ENCODE results near the gene NQO2. TPM values are rescaled to one million over a fixed set of nuclear protein-coding genes. Genes with fewer than 3 reads are reported as not detected.

NQO2 gene
- polyA plus RNA-seq, 1 of the 3 experiments (the other 2 are of a cell fraction), result 19.2 TPM

DNA sequence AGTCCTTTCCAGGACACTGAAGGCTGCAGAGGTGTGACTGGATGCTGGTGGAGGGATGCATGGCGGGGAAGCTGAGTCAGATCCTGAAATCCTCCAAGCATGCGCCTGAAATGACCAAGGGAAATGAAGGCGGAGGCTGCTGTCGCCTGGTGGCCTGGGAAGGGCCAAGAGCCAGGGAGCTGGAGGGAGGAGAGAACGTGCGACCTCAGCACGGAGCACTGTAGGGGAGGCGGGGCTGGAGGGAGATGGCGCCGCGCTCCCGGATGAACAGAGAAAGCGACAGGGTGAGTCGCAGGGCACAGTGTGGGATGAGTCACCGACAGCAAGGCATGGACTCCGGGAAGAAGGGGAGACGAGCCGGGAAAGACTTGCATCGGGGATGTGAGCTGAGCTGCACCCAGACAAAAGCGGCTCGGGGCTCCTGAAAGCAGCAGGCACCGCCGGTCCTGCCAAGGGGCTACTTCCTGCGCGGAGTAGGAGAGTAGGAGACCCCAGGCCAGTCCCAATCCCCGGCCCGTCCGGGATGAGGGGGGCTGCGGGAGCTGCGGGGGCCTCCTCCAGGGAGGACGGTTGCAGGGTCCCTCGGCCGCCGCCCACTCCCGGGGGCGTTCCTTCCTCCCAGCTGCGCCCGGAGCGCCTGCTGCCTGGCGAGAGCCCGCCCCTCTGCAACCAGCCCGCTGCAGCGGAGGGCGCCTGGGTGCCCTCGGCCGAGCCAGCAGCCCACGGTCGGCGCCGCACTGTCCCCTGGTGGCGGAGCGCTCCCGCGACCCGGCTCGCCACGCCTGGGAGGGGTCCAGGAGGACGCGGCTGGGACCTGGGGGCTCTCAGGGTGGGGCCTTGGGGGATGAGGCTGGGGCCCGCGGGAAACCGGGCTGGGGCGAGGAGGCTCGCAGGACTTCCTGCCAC lies 11.0 kb upstream of the NQO2 start:
- H3F3A ChIP-seq (replicated peaks; ENCODE audit: insufficient read depth), result peaks cover 29% of the 10 kb centered on the region
- H3K9me2 ChIP-seq, result no peaks in the 10 kb centered on the region
- H3K36me3 ChIP-seq (replicated peaks in 1 of 2; ENCODE audit: control insufficient read depth in 1 of 2, insufficient read depth in 2 of 2, low read length in 1 of 2), result no peaks in the 10 kb centered on the region
- peak; percentile 91 for DNase-seq
- H2AFZ ChIP-seq (ENCODE audit: low read depth), result peak overlapping the region; percentile 86
- no peaks in the 10 kb centered on the region for H3K9me3 ChIP-seq
- ChIA-PET CTCF (interaction anchor here (0.6 to 5.1 kb wide), 36 partner anchors 9 to 250 kb away, joined by 3 to 88 read pairs (median 4); partner anchors contain the start of genes SERPINB1 and SERPINB6), POLR2A (interaction anchor here (0.6 to 4.5 kb wide), 15 partner anchors 9 to 1178 kb away, joined by 3 to 38 read pairs (median 4); partner anchors contain the start of genes NQO2, RIPK1, SERPINB1 and SERPINB6)
- 0% methylated on average over 30 of the region's 64 CpGs for WGBS (ENCODE audit: low lambda C conversion rate)
- peak overlapping the region; percentile 98 for H3K9ac ChIP-seq
- H3K4me1 ChIP-seq (ENCODE audit: control insufficient read depth in 1 of 2, insufficient read depth in 2 of 2, low read depth in 1 of 2, low read length in 1 of 2), result peaks cover 18 to 19% of the 10 kb centered on the region in 2 experiments
- no peaks in the 10 kb centered on the region for H4K20me1 ChIP-seq (ENCODE audit: insufficient read depth)
- peak overlapping the region; percentile 98 to 99 for H3K27ac ChIP-seq (ENCODE audit: low read depth in 2 of 2, low read length in 1 of 2)
- H3K27me3 ChIP-seq (ENCODE audit: insufficient read depth), result no peaks in the 10 kb centered on the region
- H3K4me2 ChIP-seq, result peak overlapping the region; percentile 90
- peak overlapping the region; percentile 66 to 81 for H3K4me3 ChIP-seq (ENCODE audit: low read depth in 2 of 2, low read length in 1 of 2)
- peaks cover 5% of the 10 kb centered on the region; the same call in 1 of the 2 replicates for H3K79me2 ChIP-seq (ENCODE audit: insufficient read depth)
- TF ChIP-seq EZH2phosphoT487 (IDR thresholded peaks at IDR 0.05; ENCODE audit: borderline replicate concordance, low read depth) (no peak), CHD2 (IDR thresholded peaks at IDR 0.05; ENCODE audit: low read length, partially characterized antibody) (peak; percentile 42), GABPA (IDR thresholded peaks at IDR 0.05; ENCODE audit: low read depth) (no peak), NRF1 (IDR thresholded peaks at IDR 0.05; ENCODE audit: low read depth, low read length) (peak; percentile 56; the same call in 1 of the 2 replicates), YY1 (IDR thresholded peaks at IDR 0.05; ENCODE audit: low read depth) (peak; percentile 84), RXRA (IDR thresholded peaks at IDR 0.05; ENCODE audit: borderline replicate concordance, low read depth) (peak; percentile 51; the same call in 1 of the 2 replicates), ELF1 (IDR thresholded peaks at IDR 0.05) (no peak), MEF2A (IDR thresholded peaks at IDR 0.05; ENCODE audit: borderline replicate concordance, low read depth) (no peak), MAX (IDR thresholded peaks at IDR 0.05; ENCODE audit: low read depth) (peak; percentile 91), SIN3A (IDR thresholded peaks at IDR 0.05; ENCODE audit: borderline replicate concordance, low read depth, low read length) (peak; percentile 27), FOXJ3 (CRISPR knock-in tag; IDR thresholded peaks at IDR 0.05) (no peak), EP300 (IDR thresholded peaks at IDR 0.05; ENCODE audit: borderline replicate concordance in 1 of 2, low read depth in 1 of 2, low read length in 1 of 2) (no peak; a peak in 2 of 4 replicates), NFIC (IDR thresholded peaks at IDR 0.05; ENCODE audit: borderline replicate concordance) (no peak), TCF12 (IDR thresholded peaks at IDR 0.05) (peak; percentile 43; the same call in 1 of the 2 replicates)
- TF ChIP-seq, protein P1, sequence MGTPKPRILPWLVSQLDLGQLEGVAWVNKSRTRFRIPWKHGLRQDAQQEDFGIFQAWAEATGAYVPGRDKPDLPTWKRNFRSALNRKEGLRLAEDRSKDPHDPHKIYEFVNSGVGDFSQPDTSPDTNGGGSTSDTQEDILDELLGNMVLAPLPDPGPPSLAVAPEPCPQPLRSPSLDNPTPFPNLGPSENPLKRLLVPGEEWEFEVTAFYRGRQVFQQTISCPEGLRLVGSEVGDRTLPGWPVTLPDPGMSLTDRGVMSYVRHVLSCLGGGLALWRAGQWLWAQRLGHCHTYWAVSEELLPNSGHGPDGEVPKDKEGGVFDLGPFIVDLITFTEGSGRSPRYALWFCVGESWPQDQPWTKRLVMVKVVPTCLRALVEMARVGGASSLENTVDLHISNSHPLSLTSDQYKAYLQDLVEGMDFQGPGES (IDR thresholded peaks at IDR 0.05; ENCODE audit: low read depth, low read length), result no peak
- TF ChIP-seq, protein P2, sequence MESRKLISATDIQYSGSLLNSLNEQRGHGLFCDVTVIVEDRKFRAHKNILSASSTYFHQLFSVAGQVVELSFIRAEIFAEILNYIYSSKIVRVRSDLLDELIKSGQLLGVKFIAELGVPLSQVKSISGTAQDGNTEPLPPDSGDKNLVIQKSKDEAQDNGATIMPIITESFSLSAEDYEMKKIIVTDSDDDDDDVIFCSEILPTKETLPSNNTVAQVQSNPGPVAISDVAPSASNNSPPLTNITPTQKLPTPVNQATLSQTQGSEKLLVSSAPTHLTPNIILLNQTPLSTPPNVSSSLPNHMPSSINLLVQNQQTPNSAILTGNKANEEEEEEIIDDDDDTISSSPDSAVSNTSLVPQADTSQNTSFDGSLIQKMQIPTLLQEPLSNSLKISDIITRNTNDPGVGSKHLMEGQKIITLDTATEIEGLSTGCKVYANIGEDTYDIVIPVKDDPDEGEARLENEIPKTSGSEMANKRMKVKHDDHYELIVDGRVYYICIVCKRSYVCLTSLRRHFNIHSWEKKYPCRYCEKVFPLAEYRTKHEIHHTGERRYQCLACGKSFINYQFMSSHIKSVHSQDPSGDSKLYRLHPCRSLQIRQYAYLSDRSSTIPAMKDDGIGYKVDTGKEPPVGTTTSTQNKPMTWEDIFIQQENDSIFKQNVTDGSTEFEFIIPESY (IDR thresholded peaks at IDR 0.05; ENCODE audit: borderline replicate concordance, low read depth), result no peak
- TF ChIP-seq, protein P3, sequence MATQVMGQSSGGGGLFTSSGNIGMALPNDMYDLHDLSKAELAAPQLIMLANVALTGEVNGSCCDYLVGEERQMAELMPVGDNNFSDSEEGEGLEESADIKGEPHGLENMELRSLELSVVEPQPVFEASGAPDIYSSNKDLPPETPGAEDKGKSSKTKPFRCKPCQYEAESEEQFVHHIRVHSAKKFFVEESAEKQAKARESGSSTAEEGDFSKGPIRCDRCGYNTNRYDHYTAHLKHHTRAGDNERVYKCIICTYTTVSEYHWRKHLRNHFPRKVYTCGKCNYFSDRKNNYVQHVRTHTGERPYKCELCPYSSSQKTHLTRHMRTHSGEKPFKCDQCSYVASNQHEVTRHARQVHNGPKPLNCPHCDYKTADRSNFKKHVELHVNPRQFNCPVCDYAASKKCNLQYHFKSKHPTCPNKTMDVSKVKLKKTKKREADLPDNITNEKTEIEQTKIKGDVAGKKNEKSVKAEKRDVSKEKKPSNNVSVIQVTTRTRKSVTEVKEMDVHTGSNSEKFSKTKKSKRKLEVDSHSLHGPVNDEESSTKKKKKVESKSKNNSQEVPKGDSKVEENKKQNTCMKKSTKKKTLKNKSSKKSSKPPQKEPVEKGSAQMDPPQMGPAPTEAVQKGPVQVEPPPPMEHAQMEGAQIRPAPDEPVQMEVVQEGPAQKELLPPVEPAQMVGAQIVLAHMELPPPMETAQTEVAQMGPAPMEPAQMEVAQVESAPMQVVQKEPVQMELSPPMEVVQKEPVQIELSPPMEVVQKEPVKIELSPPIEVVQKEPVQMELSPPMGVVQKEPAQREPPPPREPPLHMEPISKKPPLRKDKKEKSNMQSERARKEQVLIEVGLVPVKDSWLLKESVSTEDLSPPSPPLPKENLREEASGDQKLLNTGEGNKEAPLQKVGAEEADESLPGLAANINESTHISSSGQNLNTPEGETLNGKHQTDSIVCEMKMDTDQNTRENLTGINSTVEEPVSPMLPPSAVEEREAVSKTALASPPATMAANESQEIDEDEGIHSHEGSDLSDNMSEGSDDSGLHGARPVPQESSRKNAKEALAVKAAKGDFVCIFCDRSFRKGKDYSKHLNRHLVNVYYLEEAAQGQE (IDR thresholded peaks at IDR 0.05; ENCODE audit: low read depth, low read length), result 0 out of 2 replicates have a peak, but pooled peaks have one; percentile 40
- TF ChIP-seq, protein P4, sequence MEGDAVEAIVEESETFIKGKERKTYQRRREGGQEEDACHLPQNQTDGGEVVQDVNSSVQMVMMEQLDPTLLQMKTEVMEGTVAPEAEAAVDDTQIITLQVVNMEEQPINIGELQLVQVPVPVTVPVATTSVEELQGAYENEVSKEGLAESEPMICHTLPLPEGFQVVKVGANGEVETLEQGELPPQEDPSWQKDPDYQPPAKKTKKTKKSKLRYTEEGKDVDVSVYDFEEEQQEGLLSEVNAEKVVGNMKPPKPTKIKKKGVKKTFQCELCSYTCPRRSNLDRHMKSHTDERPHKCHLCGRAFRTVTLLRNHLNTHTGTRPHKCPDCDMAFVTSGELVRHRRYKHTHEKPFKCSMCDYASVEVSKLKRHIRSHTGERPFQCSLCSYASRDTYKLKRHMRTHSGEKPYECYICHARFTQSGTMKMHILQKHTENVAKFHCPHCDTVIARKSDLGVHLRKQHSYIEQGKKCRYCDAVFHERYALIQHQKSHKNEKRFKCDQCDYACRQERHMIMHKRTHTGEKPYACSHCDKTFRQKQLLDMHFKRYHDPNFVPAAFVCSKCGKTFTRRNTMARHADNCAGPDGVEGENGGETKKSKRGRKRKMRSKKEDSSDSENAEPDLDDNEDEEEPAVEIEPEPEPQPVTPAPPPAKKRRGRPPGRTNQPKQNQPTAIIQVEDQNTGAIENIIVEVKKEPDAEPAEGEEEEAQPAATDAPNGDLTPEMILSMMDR (IDR thresholded peaks at IDR 0.05), result peak; percentile 74
- TF ChIP-seq, protein P5, sequence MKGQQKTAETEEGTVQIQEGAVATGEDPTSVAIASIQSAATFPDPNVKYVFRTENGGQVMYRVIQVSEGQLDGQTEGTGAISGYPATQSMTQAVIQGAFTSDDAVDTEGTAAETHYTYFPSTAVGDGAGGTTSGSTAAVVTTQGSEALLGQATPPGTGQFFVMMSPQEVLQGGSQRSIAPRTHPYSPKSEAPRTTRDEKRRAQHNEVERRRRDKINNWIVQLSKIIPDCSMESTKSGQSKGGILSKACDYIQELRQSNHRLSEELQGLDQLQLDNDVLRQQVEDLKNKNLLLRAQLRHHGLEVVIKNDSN (IDR thresholded peaks at IDR 0.05; ENCODE audit: borderline replicate concordance, low read depth), result no peak
- TF ChIP-seq, protein P6, sequence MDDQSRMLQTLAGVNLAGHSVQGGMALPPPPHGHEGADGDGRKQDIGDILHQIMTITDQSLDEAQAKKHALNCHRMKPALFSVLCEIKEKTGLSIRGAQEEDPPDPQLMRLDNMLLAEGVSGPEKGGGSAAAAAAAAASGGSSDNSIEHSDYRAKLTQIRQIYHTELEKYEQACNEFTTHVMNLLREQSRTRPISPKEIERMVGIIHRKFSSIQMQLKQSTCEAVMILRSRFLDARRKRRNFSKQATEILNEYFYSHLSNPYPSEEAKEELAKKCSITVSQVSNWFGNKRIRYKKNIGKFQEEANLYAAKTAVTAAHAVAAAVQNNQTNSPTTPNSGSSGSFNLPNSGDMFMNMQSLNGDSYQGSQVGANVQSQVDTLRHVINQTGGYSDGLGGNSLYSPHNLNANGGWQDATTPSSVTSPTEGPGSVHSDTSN (IDR thresholded peaks at IDR 0.05), result no peak
